Upper lobe of left lung (tissue), 4 donors: Measurements from ENCODE around the gene GNL1.

Experiments
- CTCF ChIP-seq, 6 experiments: fragments of 450-650 bp in 4 of 6; fragments of 200-600 bp in 2 of 6; sonication (generic) in 2 of 6; IDR thresholded peaks; one replicate each; pipeline ENCODE4 v1.5.1; 2016 to 2019; ENCODE audit warnings: antibody characterized with exemption in 6 of 6
- POLR2A ChIP-seq, 4 donors: fragments of 450-650 bp; IDR thresholded peaks; one replicate each; pipeline ENCODE4 v1.5.1; 2016 to 2017; ENCODE audit warnings: antibody characterized with exemption in 4 of 4, mild to moderate bottlenecking in 2 of 4
- POLR2AphosphoS5 ChIP-seq, 2 donors: sonication (generic); formaldehyde crosslinking; IDR thresholded peaks; one replicate each; pipeline ENCODE4 v1.5.1; 2017; ENCODE audit warnings: antibody characterized with exemption in 2 of 2

DNA sequence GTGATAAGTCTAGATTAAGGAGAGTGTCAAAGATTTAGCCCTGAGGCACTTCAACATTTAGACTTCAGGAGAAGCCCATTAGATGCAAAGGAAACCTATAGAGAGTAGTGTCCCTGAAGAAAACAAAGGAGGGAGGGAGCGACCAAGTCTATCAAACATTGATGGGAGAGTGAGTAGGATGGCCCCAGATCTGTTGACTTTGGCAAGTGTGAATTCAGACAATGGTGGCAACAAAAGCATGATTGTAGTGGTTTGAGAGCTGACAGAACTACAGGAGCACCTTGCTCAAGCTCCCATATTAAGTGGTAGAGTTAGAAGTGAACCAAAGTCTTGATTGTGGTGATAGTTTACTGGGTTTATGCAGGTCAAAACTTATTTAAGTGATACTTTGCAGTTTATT is 14.0 kb upstream of the GNL1 start:
- TF ChIP-seq CTCF (IDR thresholded peaks at IDR 0.05) (no peak), POLR2AphosphoS5 (IDR thresholded peaks at IDR 0.05) (no peak), POLR2A (IDR thresholded peaks at IDR 0.05) (no peak)
